Stimulated activated CD4-positive, alpha-beta T cell treated with anti-CD3 and anti-CD28 coated beads, Interleukin-1b, Interleukin-23, amount 100 ng/mL, for 48 hours (primary cell): ENCODE measurements around the gene SH2D3C.

Experiments used
- DNase-seq: peaks from one replicate; pipeline ENCODE4 v3.0.0-alpha.2; 2020

SH2D3C gene

GRCh38 chr9:127739614-127740330, 38.7 kb downstream of the SH2D3C start:
- no peak for DNase-seq

DNA sequence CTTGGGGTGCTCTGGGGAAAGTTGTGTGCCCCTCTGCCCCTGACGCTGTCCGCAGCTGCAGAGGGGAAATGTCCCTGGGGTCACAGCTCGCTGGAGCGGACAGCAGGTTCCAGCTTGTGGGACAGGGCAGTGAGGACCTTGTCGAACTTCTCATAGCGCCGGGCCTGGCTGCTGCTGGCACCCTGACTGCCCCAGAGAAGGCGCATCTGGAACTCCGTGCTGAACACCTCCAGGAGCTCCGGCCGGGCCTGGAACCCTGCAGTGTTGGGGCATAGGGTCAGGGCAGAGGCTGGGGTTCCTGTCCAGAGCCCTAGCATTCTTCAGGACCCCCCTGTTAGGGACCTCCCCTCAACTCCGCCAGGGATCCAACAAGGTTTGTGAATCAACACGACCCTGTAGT, 39.8 kb downstream of the SH2D3C start:
- no peak for DNase-seq

GRCh38 chr9:127735530-127736185, 42.8 kb downstream of the SH2D3C start:
- DNase-seq, result no peak

GRCh38 chr9:127734747-127735529, 43.5 kb downstream of the SH2D3C start, which contains the start of gene TOR2A:
Gene TOR2A, minus strand, starts transcription at chr9:127735294. Its CDS starts 24 bp downstream, at chr9:127735270.
- peak; percentile 97 for DNase-seq

DNA sequence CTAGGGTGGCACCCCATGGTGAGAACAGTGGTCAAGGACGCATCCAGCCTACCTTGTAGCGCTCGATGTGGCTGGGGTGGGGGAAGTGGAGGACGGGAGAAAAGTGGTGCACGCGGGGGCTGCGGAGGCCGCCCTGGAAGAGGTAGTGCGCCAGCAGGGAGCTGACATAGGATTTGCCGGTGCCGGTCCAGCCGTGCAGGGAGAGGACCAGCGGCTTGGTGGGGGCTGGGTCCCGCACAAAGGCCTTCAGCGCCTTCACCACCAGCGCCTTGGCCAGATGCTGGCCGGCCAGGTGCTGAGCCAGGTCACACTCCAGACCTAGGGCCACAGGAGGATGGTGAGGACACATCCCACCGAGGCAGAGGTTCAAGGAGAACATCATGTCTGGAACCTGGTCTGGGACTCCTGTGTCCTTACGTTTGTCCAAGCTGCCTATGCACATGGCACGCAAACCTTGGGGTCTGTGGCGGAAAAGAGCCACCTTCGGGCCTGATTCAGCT, 44.2 kb downstream of the SH2D3C start:
- no peak for DNase-seq

DNA sequence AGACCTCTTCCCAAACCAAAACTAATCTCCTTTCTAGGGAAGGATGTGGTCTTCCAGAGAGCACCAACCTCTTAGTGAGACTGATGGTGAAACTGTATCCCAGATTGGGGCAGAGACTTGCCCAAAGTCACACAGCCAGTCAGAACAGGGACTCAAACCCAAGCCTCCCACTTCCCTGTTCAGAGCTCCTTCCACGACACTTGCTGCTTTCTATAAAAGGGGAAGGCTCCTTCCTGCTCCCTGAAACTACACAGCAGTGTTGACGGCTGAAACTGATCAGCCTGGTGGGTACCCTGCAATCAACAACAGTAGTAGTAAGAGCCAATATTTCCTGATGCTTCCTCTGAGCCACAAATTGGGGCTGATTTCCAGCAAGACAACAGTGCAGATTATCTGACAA, 44.9 kb downstream of the SH2D3C start:
- DNase-seq, result no peak

DNA sequence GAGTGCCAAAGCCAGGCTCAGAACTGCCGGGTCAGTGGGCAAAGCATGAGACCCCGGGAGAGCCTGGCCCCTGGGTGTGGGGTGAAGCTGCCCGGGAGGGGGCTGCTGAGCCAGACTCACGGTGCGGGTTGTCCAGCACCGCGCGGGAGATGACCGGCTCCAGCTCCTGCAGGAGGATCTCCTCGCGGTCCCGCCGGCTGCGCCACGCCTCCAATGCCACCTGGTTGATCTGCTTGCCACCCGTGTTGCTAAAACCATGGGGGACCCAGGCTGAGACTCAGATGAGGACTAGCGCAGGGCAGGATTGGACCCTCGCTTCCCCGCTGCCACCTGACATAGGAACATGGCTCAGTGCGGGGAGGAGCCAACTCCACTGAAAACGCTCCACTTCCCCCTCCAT, 46.0 kb downstream of the SH2D3C start:
- DNase-seq, result no peak

DNA sequence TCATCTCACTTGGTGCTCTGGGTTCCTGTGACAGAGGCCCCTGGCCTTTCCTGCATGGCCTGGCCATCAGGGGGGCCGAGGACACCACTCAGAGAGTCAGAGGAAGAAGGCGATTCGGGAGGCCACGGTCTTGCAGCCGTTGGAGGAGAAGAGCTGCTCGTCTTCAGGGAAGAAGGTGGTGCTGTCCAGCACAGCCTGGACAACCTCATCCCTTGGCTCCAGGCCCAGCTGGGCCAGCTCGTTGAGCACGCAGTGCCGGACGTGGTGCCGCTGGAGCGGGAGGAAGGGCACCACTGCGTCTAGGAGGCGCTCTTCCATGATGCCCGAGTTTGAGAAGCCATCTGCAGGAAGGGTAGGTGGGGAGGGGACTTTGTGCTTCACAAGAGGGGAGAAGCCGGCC, 46.5 kb downstream of the SH2D3C start:
- no peak for DNase-seq

GRCh38 chr9:127730799-127731410, 47.6 kb downstream of the SH2D3C start:
- DNase-seq, result no peak

DNA sequence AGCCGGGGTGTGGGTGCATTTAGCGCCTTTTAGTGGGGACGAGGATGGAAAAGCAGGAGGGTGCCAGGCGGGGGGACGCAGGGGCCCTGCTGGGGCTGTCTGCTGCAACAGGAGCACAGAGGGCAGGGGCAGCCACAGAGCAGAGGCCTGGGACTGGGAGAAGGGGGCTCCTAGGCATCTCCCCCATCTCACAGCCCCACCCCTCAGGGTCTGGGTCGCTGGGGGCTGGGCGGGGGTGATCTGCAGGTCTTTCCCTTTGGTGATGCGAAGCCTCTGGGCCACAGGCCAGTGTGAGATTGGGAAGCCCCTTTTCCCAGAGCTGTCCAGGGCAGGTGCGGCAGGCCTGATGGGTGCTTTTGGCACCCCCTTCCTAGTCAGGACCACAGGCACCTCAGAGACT, 48.2 kb downstream of the SH2D3C start:
- DNase-seq, result no peak

DNA sequence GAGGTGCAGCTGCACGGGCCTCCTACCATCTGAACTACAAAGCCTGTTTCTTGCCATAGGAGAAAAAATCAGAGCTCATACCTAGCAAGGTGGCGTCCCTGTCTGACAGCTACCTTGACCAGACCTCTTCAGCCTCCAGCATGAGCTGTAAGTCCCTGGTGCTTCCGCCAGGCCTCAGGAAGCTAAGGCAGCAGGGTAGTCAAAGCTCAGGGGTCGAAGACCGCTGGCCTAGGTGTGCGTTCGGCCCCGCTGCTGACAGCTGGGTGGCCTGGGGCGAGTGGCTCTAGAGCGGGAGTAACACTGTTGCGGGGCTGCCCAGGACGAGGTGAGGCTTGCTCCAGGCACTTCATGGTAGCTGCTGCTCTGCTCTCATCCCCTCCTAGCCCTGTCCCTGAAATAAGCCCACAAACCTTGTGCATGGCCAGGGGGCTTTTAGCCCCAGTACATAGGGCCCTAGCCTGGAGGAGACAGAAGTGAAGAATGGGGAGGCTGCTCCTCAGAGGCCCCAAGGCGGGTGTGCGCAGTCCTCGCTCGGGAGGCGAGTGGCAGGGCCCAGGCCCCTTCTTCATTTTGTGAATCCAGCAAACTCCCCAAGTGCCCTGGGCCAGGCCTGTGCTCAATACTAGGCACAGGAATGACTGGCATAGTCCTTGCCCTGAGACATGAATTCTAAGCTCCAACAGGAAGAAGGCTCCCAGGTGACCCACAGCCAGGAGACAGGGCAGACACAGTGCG, 48.8 kb downstream of the SH2D3C start:
- DNase-seq, result no peak

DNA sequence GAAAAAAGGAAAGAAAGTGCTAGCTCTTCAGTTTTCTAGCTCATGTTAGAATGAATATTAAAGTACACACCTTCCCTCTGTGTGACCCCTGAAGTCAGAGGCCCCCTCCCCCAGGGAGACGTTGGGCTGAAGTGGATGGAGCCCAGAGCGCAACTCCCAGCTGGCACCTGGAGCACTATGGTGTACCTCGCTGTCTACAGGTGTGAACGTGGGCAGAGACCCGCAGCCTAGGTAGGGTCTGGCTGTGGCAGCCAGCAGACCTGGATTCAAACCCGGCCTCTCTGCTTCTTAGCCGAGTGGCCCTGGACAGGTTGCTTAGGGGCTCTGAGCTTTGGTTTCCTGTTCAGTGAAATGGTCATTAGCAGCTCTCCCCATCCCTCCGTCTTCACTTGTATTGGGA, 49.7 kb downstream of the SH2D3C start:
- DNase-seq, result no peak

- DNase-seq, result no peak
Measured at GRCh38 chr9:127726871-127727270, 51.6 kb downstream of the SH2D3C start.

GRCh38 chr9:127724012-127724411, 54.5 kb downstream of the SH2D3C start:
- no peak for DNase-seq

GRCh38 chr9:127723444-127723843, 55.0 kb downstream of the SH2D3C start:
- DNase-seq, result no peak

GRCh38 chr9:127723013-127723412, 55.5 kb downstream of the SH2D3C start:
- DNase-seq, result no peak

DNA sequence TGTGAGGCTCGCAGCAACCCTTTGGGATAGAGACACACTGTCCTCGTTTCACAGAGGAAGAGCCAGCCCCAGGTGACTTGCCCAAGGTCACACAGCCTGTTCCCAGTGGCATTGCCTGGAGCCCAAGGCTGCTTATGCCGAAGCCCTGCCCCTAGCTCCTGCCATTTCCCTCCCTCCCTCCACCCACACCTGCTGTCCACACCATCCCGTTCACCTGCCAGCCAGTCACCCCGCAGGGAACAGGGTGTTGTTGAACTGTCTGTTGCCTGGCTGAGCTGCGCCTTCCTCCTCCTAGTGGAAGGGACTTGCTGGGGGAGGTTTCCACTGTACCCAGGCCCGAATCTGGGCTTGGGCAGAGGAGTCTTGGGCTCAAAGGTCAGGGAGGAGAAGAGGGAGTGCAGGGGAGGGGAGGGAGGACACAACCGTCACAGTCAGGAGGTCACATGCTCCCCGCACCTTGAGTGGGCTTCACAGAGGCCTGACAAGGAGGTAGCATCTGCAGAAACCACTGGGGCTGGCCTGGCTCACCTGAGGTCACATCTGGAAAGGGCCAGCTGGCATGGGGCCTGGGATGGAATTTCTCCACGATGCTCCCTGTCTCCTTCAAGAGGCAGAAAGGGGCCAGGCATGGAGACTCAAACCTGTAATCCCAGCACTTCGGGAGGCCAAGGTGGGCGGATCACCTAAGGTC, 56.3 kb downstream of the SH2D3C start:
- DNase-seq, result no peak

GRCh38 chr9:127721391-127721821, 57.1 kb downstream of the SH2D3C start:
- DNase-seq, result no peak

- DNase-seq, result no peak
Measured at GRCh38 chr9:127720865-127721227, 57.6 kb downstream of the SH2D3C start.

DNA sequence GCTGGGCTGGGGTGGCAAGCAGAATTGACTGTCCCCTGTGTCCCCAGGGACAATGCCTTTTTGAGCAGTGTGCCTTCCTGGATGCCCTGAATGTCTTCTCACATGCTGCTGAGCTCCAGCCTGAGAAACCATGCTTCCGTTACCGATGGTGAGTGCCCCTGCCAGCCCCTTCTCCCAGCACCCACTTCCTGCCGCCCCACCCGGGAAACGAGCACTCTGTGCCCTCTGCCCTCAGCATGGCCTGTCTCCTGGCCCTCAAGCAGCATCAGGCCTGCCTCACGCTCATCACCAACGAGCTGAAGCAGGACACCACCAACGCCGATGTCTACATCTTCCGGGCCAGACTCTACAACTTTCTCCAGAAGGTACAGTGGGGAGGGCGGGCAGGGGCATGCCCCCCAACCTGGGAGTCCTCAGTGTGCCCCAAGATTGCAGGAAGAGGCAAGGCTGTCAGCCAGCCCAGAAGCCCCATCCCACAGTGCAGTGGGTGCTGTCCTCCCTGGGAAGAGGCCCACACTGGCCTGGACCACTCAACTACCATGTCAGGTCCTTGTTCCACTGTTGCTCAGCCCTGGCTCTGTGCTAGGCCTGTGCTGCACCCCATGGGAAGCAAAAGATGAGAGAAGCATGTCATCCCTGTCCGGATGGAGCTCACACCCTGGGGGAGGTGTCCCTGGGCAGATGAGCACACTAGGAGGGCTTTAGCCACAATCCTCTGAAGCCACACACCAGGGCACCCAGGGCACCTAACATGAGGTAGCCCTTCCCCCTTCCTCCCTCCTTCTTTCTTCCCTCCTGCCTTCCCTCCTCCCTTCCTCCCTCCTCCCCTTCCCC, 58.2 kb downstream of the SH2D3C start:
- no peak for DNase-seq

DNA sequence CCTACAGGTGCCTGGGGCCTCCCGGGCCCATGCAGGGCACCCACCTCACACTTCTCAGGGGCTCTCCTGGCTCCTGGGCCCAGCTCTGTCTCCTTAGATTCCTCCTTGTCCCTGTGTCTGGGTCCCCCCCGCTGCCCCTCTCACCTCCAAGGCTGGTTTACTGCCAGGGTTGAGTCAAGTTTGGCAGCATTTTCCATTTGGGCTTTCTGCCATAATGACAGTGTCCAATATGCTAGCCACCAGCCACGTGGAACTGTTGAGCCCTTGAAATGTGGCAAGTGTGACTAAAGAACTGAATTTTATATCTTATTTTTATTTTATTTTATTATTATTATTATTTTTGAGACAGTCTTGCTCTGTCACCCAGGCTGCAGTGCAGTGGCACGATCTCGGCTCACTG, 60.7 kb downstream of the SH2D3C start:
- no peak for DNase-seq
